HG02763 (cell line): ENCODE measurements around the gene CRHR1.
"Not testable (repeated sequence)": the region's sequence is repeated elsewhere in the genome, so short reads cannot be mapped to it uniquely, and the experiment has no call there.

Source experiments
- ATAC-seq: cut with Tn5 transposase; IDR thresholded peaks from one replicate; pipeline ENCODE4 v1.9.1; 2021; ENCODE audit warnings: mild to moderate bottlenecking, moderate library complexity; ENCODE audit not compliant: unreplicated experiment

The CRHR1 gene

GRCh38 chr17:45784293-45784740 lies at the start of gene CRHR1:
Gene CRHR1, plus strand, starts transcription at chr17:45784320. Its CDS starts 225 bp downstream, at chr17:45784545.
- no peak for ATAC-seq

- ATAC-seq: no peak
These were observed 49.5 kb upstream of the CRHR1 start for GRCh38 chr17:45734598-45734997.

- no peak for ATAC-seq
These were observed 48.6 kb upstream of the CRHR1 start for GRCh38 chr17:45735488-45735887.

- ATAC-seq: no peak
These were observed 44.3 kb upstream of the CRHR1 start for GRCh38 chr17:45739786-45740185.

GRCh38 chr17:45740553-45741330 lies 43.4 kb upstream of the CRHR1 start:
- ATAC-seq: no peak

- no peak for ATAC-seq
These were observed 41.9 kb upstream of the CRHR1 start for GRCh38 chr17:45742251-45742650.

GRCh38 chr17:45743626-45744326 lies 40.3 kb upstream of the CRHR1 start:
- ATAC-seq: no peak

GRCh38 chr17:45744826-45745225 lies 39.3 kb upstream of the CRHR1 start:
- ATAC-seq: not testable (repeated sequence)

GRCh38 chr17:45745601-45746494 lies 38.3 kb upstream of the CRHR1 start:
- ATAC-seq: no peak

- no peak for ATAC-seq
These were observed 36.2 kb upstream of the CRHR1 start for GRCh38 chr17:45747911-45748310.

- ATAC-seq: no peak
These were observed 35.3 kb upstream of the CRHR1 start for GRCh38 chr17:45748731-45749310.

GRCh38 chr17:45749831-45750335 lies 34.2 kb upstream of the CRHR1 start:
- ATAC-seq: no peak

GRCh38 chr17:45750779-45751440 lies 33.2 kb upstream of the CRHR1 start:
- no peak for ATAC-seq

- ATAC-seq: no peak
These were observed 32.7 kb upstream of the CRHR1 start for GRCh38 chr17:45751466-45751865.

GRCh38 chr17:45752246-45752645 lies 31.9 kb upstream of the CRHR1 start:
- no peak for ATAC-seq

GRCh38 chr17:45753645-45754225 lies 30.4 kb upstream of the CRHR1 start:
- ATAC-seq: no peak

GRCh38 chr17:45755050-45755449 lies 29.1 kb upstream of the CRHR1 start:
- ATAC-seq: no peak

- no peak for ATAC-seq
These were observed 27.7 kb upstream of the CRHR1 start for GRCh38 chr17:45756266-45756991.
